Stimulated activated CD4-positive, alpha-beta T cell treated with anti-CD3 and anti-CD28 coated beads, Interleukin-15, amount 100 ng/mL, for 48 hours (primary cell): ENCODE measurements around the gene CRELD2.

Source experiments
- DNase-seq, 2 donors: peaks; one replicate each; pipeline ENCODE4 v3.0.0-alpha.2; 2020; ENCODE audit warnings: low read depth in 2 of 2

Gene CRELD2

GRCh38 chr22:49887702-49888101 is 30.7 kb upstream of the CRELD2 start:
- no peak for DNase-seq

GRCh38 chr22:49889071-49889470 is 29.4 kb upstream of the CRELD2 start:
- DNase-seq = no peak

- DNase-seq = no peak
Observed at GRCh38 chr22:49892226-49892899, 26.1 kb upstream of the CRELD2 start.

- DNase-seq = no peak
Observed at GRCh38 chr22:49893025-49893424, 25.4 kb upstream of the CRELD2 start.

- DNase-seq = no peak
Observed at GRCh38 chr22:49894322-49895054, 23.9 kb upstream of the CRELD2 start.

- no peak for DNase-seq
Observed at GRCh38 chr22:49896201-49896600, 22.2 kb upstream of the CRELD2 start.

- DNase-seq = no peak
Observed at GRCh38 chr22:49897015-49897684, 21.3 kb upstream of the CRELD2 start.

- DNase-seq = no peak
Observed at GRCh38 chr22:49899530-49899929, 18.9 kb upstream of the CRELD2 start.

GRCh38 chr22:49900441-49901230 is 17.8 kb upstream of the CRELD2 start:
- DNase-seq = no peak

GRCh38 chr22:49901457-49901856 is 17.0 kb upstream of the CRELD2 start:
- no peak for DNase-seq

GRCh38 chr22:49903322-49904039 is 15.0 kb upstream of the CRELD2 start:
- DNase-seq = no peak

GRCh38 chr22:49904040-49904369 is 14.4 kb upstream of the CRELD2 start:
- no peak for DNase-seq

GRCh38 chr22:49905465-49905864 is 13.0 kb upstream of the CRELD2 start:
- no peak for DNase-seq

- no peak for DNase-seq
Observed at GRCh38 chr22:49906071-49906798, 12.2 kb upstream of the CRELD2 start.

GRCh38 chr22:49906799-49907290 is 11.6 kb upstream of the CRELD2 start:
- no peak for DNase-seq

GRCh38 chr22:49907807-49908206 is 10.6 kb upstream of the CRELD2 start:
- DNase-seq = no peak

- DNase-seq = no peak
Observed at GRCh38 chr22:49909476-49910205, 8.8 kb upstream of the CRELD2 start.

GRCh38 chr22:49910229-49911155 is 7.9 kb upstream of the CRELD2 start:
- no peak for DNase-seq
